PC-9 (cell line): ENCODE measurements around the gene MATK. TPM values are rescaled to one million over a fixed set of nuclear protein-coding genes. Genes with fewer than 3 reads are reported as not detected.

Source experiments
- BruUV-seq: library from RNA; stranded (reverse); fragments of 400-500 nt; replicated peaks from 2 replicates; lab custom pipeline; 2021; lab: Mats Ljungman, UMichigan
- CTCF ChIA-PET: fragments of 300-600 bp; sonication (Branson Sonifier 250); formaldehyde crosslinking; loops from one replicate; lab custom pipeline; 2022; ENCODE audit warnings: antibody characterized with exemption; lab: Charles Lee
- POLR2A ChIA-PET: fragments of 300-600 bp; sonication (Branson Sonifier 250); formaldehyde crosslinking; loops from one replicate; lab custom pipeline; 2022; ENCODE audit warnings: antibody characterized with exemption; ENCODE audit not compliant: unreplicated experiment; lab: Charles Lee
- DNase-seq, 2 experiments: peaks; one replicate each; pipeline versions ENCODE4 v3.0.0 to v3.0.0-alpha.2; 2015 to 2022; ENCODE audit warnings: mixed read lengths in 1 of 2
- H2AFZ ChIP-seq: fragments of 200-600 bp; sonication (generic); 2 replicates; pipeline ENCODE4 v1.8.1; 2017; ENCODE audit warnings: antibody characterized with exemption
- H3F3A ChIP-seq: fragments of 200-600 bp; sonication (generic); 2 replicates; pipeline ENCODE4 v1.8.1; 2017; ENCODE audit warnings: antibody characterized with exemption, mild to moderate bottlenecking, low read depth; ENCODE audit not compliant: insufficient read depth
- H3K27ac ChIP-seq: fragments of 200-600 bp; sonication (generic); 2 replicates; pipeline ENCODE4 v1.6.1; 2016; ENCODE audit warnings: mixed run types
- H3K27me3 ChIP-seq: fragments of 200-600 bp; sonication (generic); 2 replicates; pipeline ENCODE4 v1.6.1; 2016; ENCODE audit warnings: low read depth, mixed run types; ENCODE audit not compliant: insufficient read depth
- H3K36me3 ChIP-seq: fragments of 200-600 bp; sonication (generic); 2 replicates; pipeline ENCODE4 v1.6.1; 2016; ENCODE audit warnings: low read depth, mixed run types
- H3K4me1 ChIP-seq: fragments of 200-600 bp; sonication (generic); replicated peaks from 2 replicates; pipeline ENCODE4 v1.6.1; 2016; ENCODE audit warnings: mixed run types; ENCODE audit not compliant: insufficient read depth
- H3K4me2 ChIP-seq: fragments of 200-600 bp; sonication (generic); 2 replicates; pipeline ENCODE4 v1.6.1; 2017; ENCODE audit warnings: mixed run types
- H3K4me3 ChIP-seq: fragments of 200-600 bp; sonication (generic); 2 replicates; pipeline ENCODE4 v1.6.1; 2016; ENCODE audit warnings: mixed run types
- H3K79me2 ChIP-seq: fragments of 200-600 bp; sonication (generic); 2 replicates; pipeline ENCODE4 v1.6.1; 2017; ENCODE audit warnings: low read depth, mixed run types
- H3K9me2 ChIP-seq: fragments of 200-600 bp; sonication (generic); 2 replicates; pipeline ENCODE4 v1.8.1; 2017; ENCODE audit warnings: mild to moderate bottlenecking; ENCODE audit not compliant: insufficient read depth
- H3K9me3 ChIP-seq: fragments of 200-600 bp; sonication (generic); 2 replicates; pipeline ENCODE4 v1.8.1; 2016; ENCODE audit warnings: low read depth; ENCODE audit not compliant: insufficient read depth
- H4K20me1 ChIP-seq: fragments of 200-600 bp; sonication (generic); 2 replicates; pipeline ENCODE4 v1.8.1; 2017; ENCODE audit not compliant: insufficient read depth
- CTCF ChIP-seq: fragments of 200-600 bp; sonication (generic); conservative IDR thresholded peaks from 2 replicates; pipeline ENCODE4 v1.6.1; 2017; ENCODE audit warnings: mixed run types, antibody characterized with exemption, mild to moderate bottlenecking, moderate library complexity
- EZH2 ChIP-seq: fragments of 200-600 bp; sonication (generic); IDR thresholded peaks from 2 replicates; pipeline ENCODE4 v1.8.0; 2017; ENCODE audit warnings: antibody characterized with exemption, low read depth
- intact Hi-C: fragments of 100-400 bp; cut with micrococcal nuclease; formaldehyde crosslinking; loops from one replicate; pipeline ENCODE4 v1.10.0; 2022; ENCODE audit not compliant: unreplicated experiment
- total RNA-seq: library from RNA; stranded (reverse); gene quantifications from 2 replicates; pipeline ENCODE4 v1.2.3, GENCODE V29; 2021

MATK gene
- total RNA-seq, 1 experiment from 2014 or later: not detected

- intact Hi-C loops: no loop called here
- no peak overlapping the region for H2AFZ ChIP-seq
- POLR2A ChIA-PET: no interaction called here
Observed at GRCh38 chr19:3800996-3801395, 14.8 kb upstream of the MATK start.

DNA sequence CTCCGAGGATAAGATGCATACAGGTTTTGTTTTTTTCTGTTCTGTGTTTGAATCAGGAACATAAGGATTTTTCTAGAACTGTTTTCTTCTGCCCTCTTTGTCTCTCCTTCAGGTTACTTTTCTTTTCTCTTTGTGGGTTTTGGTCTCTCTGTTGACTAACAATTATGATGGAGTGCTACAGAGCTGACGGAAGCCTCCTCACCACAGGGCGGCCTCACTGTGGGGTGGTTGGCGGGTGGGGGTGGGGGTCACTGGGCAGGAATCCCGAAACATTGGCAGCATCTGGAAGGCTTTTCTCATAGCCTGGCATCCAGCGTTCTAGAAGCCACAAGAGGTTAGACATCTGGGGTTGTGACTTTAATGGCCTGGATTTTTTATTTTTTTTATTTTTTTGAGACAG is 12.0 kb upstream of the MATK start:
- H3K9me3 ChIP-seq: no peaks in the 10 kb centered on the region
- H3K36me3 ChIP-seq: no peaks in the 10 kb centered on the region
- H2AFZ ChIP-seq: no peak overlapping the region
- H3K79me2 ChIP-seq: no peaks in the 10 kb centered on the region
- H4K20me1 ChIP-seq: no peaks in the 10 kb centered on the region
- no peak for DNase-seq
- TF ChIP-seq CTCF (no peak), EZH2 (no peak)
- H3K4me2 ChIP-seq: no peak overlapping the region
- no peak overlapping the region for H3K4me3 ChIP-seq
- H3K4me1 ChIP-seq: no peaks in the 10 kb centered on the region
- H3F3A ChIP-seq: no peaks in the 10 kb centered on the region
- H3K27me3 ChIP-seq: peaks cover 9% of the 10 kb centered on the region
- intact Hi-C loops: no loop called here
- BruUV-seq: no TSS peak
- CTCF ChIA-PET: no interaction called here
- H3K27ac ChIP-seq: no peak overlapping the region
- no peaks in the 10 kb centered on the region for H3K9me2 ChIP-seq
- POLR2A ChIA-PET: no interaction called here

More at GRCh38 chr19:3800996-3801395, 14.8 kb upstream of the MATK start:
- CTCF ChIA-PET: no interaction called here
- DNase-seq: no peak
- H3K9me3 ChIP-seq: no peaks in the 10 kb centered on the region
- H3K4me3 ChIP-seq: no peak overlapping the region
- no peaks in the 10 kb centered on the region for H3F3A ChIP-seq
- H3K27me3 ChIP-seq: peaks cover 9% of the 10 kb centered on the region
- H3K9me2 ChIP-seq: no peaks in the 10 kb centered on the region
- no peak overlapping the region for H3K27ac ChIP-seq
- H3K79me2 ChIP-seq: no peaks in the 10 kb centered on the region
- no peaks in the 10 kb centered on the region for H4K20me1 ChIP-seq
- no TSS peak for BruUV-seq
- H3K4me2 ChIP-seq: no peak overlapping the region
- no peak for TF ChIP-seq CTCF
- no peak for TF ChIP-seq EZH2
- no peaks in the 10 kb centered on the region for H3K4me1 ChIP-seq
- H3K36me3 ChIP-seq: no peaks in the 10 kb centered on the region

GRCh38 chr19:3796358-3796757 is 10.2 kb upstream of the MATK start:
- CTCF ChIA-PET: no interaction called here
- Histone ChIP-seq H3K27ac (no peak overlapping the region), H4K20me1 (no peaks in the 10 kb centered on the region), H2AFZ (no peak overlapping the region), H3K36me3 (no peaks in the 10 kb centered on the region), H3F3A (no peaks in the 10 kb centered on the region), H3K9me2 (no peaks in the 10 kb centered on the region), H3K27me3 (peaks cover 1% of the 10 kb centered on the region), H3K9me3 (no peaks in the 10 kb centered on the region), H3K4me2 (no peak overlapping the region), H3K4me1 (no peaks in the 10 kb centered on the region), H3K79me2 (no peaks in the 10 kb centered on the region), H3K4me3 (no peak overlapping the region)
- DNase-seq: no peak
- intact Hi-C loops: no loop called here
- no TSS peak for BruUV-seq
- POLR2A ChIA-PET: no interaction called here
- TF ChIP-seq CTCF (no peak), EZH2 (no peak)
